Endothelial cell (in vitro differentiated cells): ENCODE results near the gene GALNT9. TPM values are rescaled to one million over a fixed set of nuclear protein-coding genes. Genes with fewer than 3 reads are reported as not detected.

Source experiments
- DNase-seq: peaks from one replicate; pipeline ENCODE4 v3.0.0; 2021; ENCODE audit warnings: low spot score
- H3K27ac Mint-ChIP-seq: one replicate; pipeline ENCODE4 v1.8.0; 2021; ENCODE audit warnings: mixed read lengths, inconsistent platforms; ENCODE audit not compliant: unreplicated experiment
- H3K27me3 Mint-ChIP-seq: one replicate; pipeline ENCODE4 v1.8.0; 2021; ENCODE audit warnings: mild to moderate bottlenecking, moderate library complexity, mixed read lengths, inconsistent platforms; ENCODE audit not compliant: unreplicated experiment
- H3K36me3 Mint-ChIP-seq: one replicate; pipeline ENCODE4 v1.8.0; 2021; ENCODE audit warnings: mild to moderate bottlenecking, low read depth, mixed read lengths, inconsistent platforms; ENCODE audit not compliant: unreplicated experiment
- H3K4me1 Mint-ChIP-seq: one replicate; pipeline ENCODE4 v1.8.0; 2021; ENCODE audit warnings: mild to moderate bottlenecking, mixed read lengths, inconsistent platforms; ENCODE audit not compliant: unreplicated experiment
- H3K4me3 Mint-ChIP-seq: one replicate; pipeline ENCODE4 v1.8.0; 2021; ENCODE audit warnings: mild to moderate bottlenecking, mixed read lengths, inconsistent platforms; ENCODE audit not compliant: unreplicated experiment
- H3K9me3 Mint-ChIP-seq: one replicate; pipeline ENCODE4 v1.8.0; 2021; ENCODE audit warnings: mixed read lengths, inconsistent platforms; ENCODE audit not compliant: unreplicated experiment
- total RNA-seq: library from RNA; stranded (reverse); fragmentation: NEBNext Ultra II Directional; extraction: Animal tissue kit (Norgen Biotek cat#: 25700); gene quantifications from one replicate; pipeline ENCODE4 v1.2.1, GENCODE V29; 2021; ENCODE audit not compliant: unreplicated experiment
- TF ChIP-seq, protein P1 (sequence below): fragments of 200-600 bp; sonication (generic); IDR thresholded peaks from one replicate; pipeline ENCODE4 v1.5.0; 2021; ENCODE audit warnings: antibody characterized with exemption; ENCODE audit not compliant: unreplicated experiment

The GALNT9 gene
- total RNA-seq, 1 donor from 2014 or later, result not detected

DNA sequence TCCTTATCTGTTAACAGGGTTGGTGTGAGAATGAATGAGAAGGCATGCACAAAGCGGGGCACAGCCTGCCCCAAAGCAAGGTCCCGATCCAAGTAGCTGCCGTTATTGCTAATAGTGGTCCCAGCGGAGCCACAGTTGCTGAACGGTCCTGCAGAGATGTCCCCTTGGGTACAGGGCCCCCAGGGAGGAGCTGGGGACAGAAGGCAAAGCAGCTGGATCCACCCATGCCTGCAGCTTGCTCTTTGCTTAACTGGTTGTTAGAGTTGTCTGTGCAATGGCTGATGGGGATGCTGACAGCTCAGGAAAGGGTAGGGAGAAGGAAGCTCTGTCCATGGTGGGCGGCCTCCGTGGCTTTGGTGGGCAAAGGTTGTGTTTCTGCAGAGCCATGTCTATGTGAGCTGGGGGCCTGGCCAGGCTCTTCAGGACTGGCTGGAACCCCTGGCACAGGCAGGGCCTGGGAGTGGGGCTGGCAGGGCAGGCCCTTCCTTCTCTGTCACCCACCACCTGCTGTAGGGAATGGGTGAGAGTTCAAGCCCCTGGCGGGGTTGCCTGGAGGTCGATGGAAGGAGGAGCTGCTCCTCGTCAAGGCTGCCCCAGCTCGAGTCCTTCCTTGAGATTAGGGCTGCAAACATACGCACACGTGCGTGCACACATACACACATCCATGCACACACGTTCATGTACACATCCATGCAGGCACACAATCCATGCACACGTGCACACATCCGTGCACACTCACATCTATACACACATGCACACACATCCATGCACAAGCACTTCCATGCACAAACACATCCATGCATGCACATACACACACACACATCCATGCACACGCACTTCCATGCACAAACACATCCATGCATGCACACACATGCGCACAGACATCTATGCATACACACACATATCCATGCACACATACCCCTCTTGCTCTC is 149.7 kb downstream of the GALNT9 start:
- H3K36me3 Mint-ChIP-seq, result peaks cover 6% of the 10 kb centered on the region
- H3K27ac Mint-ChIP-seq, result no peak overlapping the region
- DNase-seq, result no peak
- TF ChIP-seq, protein P1, sequence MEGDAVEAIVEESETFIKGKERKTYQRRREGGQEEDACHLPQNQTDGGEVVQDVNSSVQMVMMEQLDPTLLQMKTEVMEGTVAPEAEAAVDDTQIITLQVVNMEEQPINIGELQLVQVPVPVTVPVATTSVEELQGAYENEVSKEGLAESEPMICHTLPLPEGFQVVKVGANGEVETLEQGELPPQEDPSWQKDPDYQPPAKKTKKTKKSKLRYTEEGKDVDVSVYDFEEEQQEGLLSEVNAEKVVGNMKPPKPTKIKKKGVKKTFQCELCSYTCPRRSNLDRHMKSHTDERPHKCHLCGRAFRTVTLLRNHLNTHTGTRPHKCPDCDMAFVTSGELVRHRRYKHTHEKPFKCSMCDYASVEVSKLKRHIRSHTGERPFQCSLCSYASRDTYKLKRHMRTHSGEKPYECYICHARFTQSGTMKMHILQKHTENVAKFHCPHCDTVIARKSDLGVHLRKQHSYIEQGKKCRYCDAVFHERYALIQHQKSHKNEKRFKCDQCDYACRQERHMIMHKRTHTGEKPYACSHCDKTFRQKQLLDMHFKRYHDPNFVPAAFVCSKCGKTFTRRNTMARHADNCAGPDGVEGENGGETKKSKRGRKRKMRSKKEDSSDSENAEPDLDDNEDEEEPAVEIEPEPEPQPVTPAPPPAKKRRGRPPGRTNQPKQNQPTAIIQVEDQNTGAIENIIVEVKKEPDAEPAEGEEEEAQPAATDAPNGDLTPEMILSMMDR, result no peak
- peaks cover 4% of the 10 kb centered on the region for H3K4me1 Mint-ChIP-seq
- no peaks in the 10 kb centered on the region for H3K9me3 Mint-ChIP-seq
- H3K27me3 Mint-ChIP-seq, result peaks cover 12% of the 10 kb centered on the region
- H3K4me3 Mint-ChIP-seq, result no peak overlapping the region

DNA sequence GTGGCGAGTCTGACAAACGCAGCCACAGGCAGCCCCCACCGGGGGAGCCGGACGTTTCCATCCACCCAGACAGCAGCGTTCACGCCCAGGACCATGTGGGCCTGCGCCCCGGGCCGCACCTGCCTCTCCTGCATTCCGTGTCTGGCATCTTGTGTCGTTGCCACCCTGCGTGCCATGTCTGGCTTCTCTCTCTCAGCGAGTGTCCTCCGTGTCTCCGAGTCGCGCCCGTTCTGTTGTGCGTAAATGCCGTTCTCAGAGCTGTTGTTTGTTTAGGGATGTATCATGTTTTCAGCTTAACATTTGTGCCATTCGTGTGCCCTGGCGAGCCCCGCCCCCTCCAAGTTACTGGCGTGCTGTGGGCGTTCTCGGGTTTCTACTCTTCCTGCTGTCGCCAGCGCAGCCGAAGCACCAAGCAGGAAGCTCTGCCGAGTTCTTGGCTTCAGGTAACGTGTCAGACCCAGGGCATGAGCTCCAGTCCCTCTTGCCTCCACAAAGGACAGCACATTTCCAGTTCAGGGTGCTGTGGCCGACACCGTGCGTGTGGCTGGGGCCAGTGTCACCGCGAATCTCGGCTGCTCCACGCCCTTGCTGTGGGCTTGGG is 150.5 kb downstream of the GALNT9 start:
- no peak for DNase-seq
- H3K27me3 Mint-ChIP-seq, result peaks cover 14% of the 10 kb centered on the region
- H3K36me3 Mint-ChIP-seq, result peaks cover 6% of the 10 kb centered on the region
- no peak overlapping the region for H3K27ac Mint-ChIP-seq
- TF ChIP-seq, protein P1, result no peak
- H3K4me1 Mint-ChIP-seq, result peaks cover 4% of the 10 kb centered on the region
- no peaks in the 10 kb centered on the region for H3K9me3 Mint-ChIP-seq
- no peak overlapping the region for H3K4me3 Mint-ChIP-seq

DNA sequence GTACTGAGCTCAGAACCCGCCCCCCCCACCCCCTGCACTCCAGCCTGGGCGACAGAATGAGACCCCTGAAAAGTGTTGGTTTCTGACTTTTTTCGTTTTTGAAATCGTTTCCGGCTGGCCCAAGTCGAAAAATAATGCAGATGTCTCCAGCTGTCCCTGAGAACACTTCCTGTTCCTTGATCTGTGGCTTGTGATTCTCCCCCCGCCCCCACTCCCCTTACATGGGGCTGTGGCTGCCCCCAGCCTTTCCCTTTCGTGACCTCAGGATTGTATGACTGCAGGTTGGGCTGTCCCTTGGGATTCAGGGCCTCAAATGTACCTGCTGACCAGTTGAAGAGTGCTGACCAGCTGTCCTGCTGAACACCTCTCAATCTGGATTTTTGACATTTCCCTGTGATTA is 151.1 kb downstream of the GALNT9 start:
- H3K9me3 Mint-ChIP-seq, result no peaks in the 10 kb centered on the region
- H3K27me3 Mint-ChIP-seq, result peaks cover 14% of the 10 kb centered on the region
- H3K27ac Mint-ChIP-seq, result no peak overlapping the region
- no peak for DNase-seq
- peaks cover 6% of the 10 kb centered on the region for H3K36me3 Mint-ChIP-seq
- no peak overlapping the region for H3K4me3 Mint-ChIP-seq
- TF ChIP-seq, protein P1, result no peak
- H3K4me1 Mint-ChIP-seq, result peaks cover 4% of the 10 kb centered on the region

DNA sequence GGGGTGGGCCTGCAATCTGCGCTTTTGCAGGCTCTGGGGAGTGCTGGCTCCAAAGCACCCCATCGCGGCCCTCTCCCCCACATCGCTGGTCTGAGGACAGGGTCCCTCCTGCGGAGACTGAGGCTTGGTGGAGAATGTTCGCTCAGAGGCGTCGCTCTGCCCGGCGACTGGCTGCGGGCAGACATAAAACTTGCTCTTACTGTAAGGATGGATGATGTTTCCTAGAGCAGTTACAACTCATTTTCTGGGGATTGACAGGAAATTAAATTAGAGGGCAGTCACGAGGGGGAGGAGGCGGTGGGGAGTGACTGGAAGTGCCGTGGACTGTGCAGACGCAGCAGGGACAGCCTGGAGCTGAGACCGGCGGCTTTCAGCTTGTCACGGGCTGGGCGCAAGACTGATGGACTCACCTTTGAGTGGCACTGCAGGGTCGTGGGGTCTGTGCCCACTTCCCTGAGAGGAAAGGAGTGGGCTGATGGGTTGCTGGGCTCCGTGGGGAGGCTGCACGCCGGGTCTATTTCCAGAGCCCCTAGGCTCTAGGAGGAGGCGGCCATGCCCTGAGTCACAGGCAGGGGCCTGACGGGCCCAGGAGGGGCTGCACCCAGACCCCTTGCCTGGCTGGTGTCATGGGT is 152.4 kb downstream of the GALNT9 start:
- DNase-seq, result no peak
- TF ChIP-seq, protein P1, result no peak
- H3K9me3 Mint-ChIP-seq, result no peaks in the 10 kb centered on the region
- H3K36me3 Mint-ChIP-seq, result peaks cover 6% of the 10 kb centered on the region
- no peak overlapping the region for H3K27ac Mint-ChIP-seq
- H3K27me3 Mint-ChIP-seq, result peaks cover 13% of the 10 kb centered on the region
- H3K4me1 Mint-ChIP-seq, result peaks cover 4% of the 10 kb centered on the region
- H3K4me3 Mint-ChIP-seq, result no peak overlapping the region
